Measurements from ENCODE around the gene SELENOO. TPM values are rescaled to one million over a fixed set of nuclear protein-coding genes. Genes with fewer than 3 reads are reported as not detected.

The SELENOO gene
- total RNA-seq, 1 donor from 2014 or later: 28.3 TPM

DNA sequence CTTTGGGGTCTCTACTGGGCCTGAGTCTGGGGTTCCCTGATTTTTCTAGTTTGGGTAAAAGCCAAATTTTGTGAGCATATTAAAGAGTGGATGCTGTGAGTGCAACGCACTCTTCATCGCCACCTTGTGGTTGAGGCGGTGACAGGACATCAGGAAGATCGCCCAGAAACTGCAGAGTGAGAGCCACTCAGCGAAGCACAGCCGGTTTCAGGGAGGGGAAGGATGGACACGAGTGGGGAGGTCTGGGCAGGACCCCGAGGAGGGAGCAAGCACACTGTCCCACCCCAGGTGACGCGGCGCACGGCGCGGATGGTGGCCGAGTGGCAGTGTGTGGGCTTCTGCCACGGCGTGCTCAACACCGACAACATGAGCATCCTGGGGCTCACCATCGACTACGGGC, 9.1 kb downstream of the SELENOO start:
- TF ChIP-seq, protein P1, sequence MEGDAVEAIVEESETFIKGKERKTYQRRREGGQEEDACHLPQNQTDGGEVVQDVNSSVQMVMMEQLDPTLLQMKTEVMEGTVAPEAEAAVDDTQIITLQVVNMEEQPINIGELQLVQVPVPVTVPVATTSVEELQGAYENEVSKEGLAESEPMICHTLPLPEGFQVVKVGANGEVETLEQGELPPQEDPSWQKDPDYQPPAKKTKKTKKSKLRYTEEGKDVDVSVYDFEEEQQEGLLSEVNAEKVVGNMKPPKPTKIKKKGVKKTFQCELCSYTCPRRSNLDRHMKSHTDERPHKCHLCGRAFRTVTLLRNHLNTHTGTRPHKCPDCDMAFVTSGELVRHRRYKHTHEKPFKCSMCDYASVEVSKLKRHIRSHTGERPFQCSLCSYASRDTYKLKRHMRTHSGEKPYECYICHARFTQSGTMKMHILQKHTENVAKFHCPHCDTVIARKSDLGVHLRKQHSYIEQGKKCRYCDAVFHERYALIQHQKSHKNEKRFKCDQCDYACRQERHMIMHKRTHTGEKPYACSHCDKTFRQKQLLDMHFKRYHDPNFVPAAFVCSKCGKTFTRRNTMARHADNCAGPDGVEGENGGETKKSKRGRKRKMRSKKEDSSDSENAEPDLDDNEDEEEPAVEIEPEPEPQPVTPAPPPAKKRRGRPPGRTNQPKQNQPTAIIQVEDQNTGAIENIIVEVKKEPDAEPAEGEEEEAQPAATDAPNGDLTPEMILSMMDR (IDR thresholded peaks at IDR 0.05; ENCODE audit: unreplicated experiment): peak; percentile 83
- H3K4me3 Mint-ChIP-seq: no peak overlapping the region
- H3K4me1 Mint-ChIP-seq: no peaks in the 10 kb centered on the region
- H3K9me3 Mint-ChIP-seq: no peaks in the 10 kb centered on the region
- H3K27me3 Mint-ChIP-seq (ENCODE audit: low read depth): no peaks in the 10 kb centered on the region
- no peak overlapping the region for H3K27ac Mint-ChIP-seq
- H3K36me3 Mint-ChIP-seq: peaks cover 35% of the 10 kb centered on the region
- DNase-seq (ENCODE audit: low spot score in 2 of 2, unreplicated experiment in 2 of 2): peak in 1 of 2 experiments; percentile 64

DNA sequence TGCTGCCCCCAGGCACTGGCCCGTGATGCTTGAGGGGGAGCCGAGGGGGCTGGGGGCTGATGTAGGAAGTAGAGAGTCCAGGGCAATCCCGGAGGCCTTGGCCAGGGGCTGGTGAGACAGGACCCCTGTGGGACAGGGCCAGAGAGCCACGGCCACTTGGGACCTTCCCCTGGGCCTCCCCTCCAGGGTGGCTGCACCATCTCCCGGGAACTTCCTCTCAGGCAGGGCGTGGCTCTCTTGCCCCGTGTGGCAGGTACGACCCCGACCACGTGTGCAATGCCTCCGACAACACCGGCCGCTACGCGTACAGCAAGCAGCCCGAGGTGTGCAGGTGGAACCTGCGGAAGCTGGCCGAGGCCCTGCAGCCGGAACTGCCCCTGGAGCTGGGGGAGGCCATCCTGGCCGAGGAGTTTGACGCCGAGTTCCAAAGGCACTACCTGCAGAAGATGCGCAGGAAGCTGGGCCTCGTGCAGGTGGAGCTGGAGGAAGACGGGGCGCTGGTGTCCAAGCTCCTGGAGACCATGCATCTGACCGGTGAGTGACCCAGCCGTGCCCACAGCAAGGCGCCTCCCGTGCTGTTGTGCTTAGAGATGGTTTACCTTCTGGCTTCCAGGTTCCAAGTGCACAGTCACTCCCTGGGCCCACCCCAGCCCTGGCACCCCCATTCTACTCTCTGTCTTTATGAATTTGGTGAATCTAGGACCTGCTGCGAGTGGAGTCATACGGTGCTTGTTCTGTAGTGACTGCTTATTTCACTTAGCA, 9.7 kb downstream of the SELENOO start:
- H3K9me3 Mint-ChIP-seq: no peaks in the 10 kb centered on the region
- TF ChIP-seq, protein P1 (IDR thresholded peaks at IDR 0.05; ENCODE audit: unreplicated experiment): no peak
- peaks cover 39% of the 10 kb centered on the region for H3K36me3 Mint-ChIP-seq
- no peaks in the 10 kb centered on the region for H3K27me3 Mint-ChIP-seq (ENCODE audit: low read depth)
- no peak overlapping the region for H3K27ac Mint-ChIP-seq
- no peaks in the 10 kb centered on the region for H3K4me1 Mint-ChIP-seq
- no peak overlapping the region for H3K4me3 Mint-ChIP-seq
- DNase-seq (ENCODE audit: low spot score in 2 of 2, unreplicated experiment in 2 of 2): no peak

- no peak for DNase-seq (ENCODE audit: low spot score in 2 of 2, unreplicated experiment in 2 of 2)
- peaks cover 39% of the 10 kb centered on the region for H3K36me3 Mint-ChIP-seq
- TF ChIP-seq, protein P1 (IDR thresholded peaks at IDR 0.05; ENCODE audit: unreplicated experiment): no peak
- H3K4me3 Mint-ChIP-seq: no peak overlapping the region
- H3K27me3 Mint-ChIP-seq (ENCODE audit: low read depth): no peaks in the 10 kb centered on the region
- no peaks in the 10 kb centered on the region for H3K4me1 Mint-ChIP-seq
- no peaks in the 10 kb centered on the region for H3K9me3 Mint-ChIP-seq
- H3K27ac Mint-ChIP-seq: no peak overlapping the region
Observed at GRCh38 chr22:50211147-50211546, 10.3 kb downstream of the SELENOO start.

GRCh38 chr22:50213263-50213662, 12.5 kb downstream of the SELENOO start:
- Mint-ChIP-seq H3K9me3 (no peaks in the 10 kb centered on the region), H3K27ac (no peak overlapping the region), H3K27me3 (ENCODE audit: low read depth) (no peaks in the 10 kb centered on the region), H3K4me3 (no peak overlapping the region), H3K4me1 (no peaks in the 10 kb centered on the region), H3K36me3 (peaks cover 40% of the 10 kb centered on the region)
- TF ChIP-seq, protein P1 (IDR thresholded peaks at IDR 0.05; ENCODE audit: unreplicated experiment): no peak
- DNase-seq (ENCODE audit: low spot score in 2 of 2, unreplicated experiment in 2 of 2): no peak

- DNase-seq (ENCODE audit: low spot score in 2 of 2, unreplicated experiment in 2 of 2): no peak
- Mint-ChIP-seq H3K4me3 (no peak overlapping the region), H3K4me1 (no peaks in the 10 kb centered on the region), H3K36me3 (peaks cover 37% of the 10 kb centered on the region), H3K9me3 (no peaks in the 10 kb centered on the region), H3K27ac (no peak overlapping the region), H3K27me3 (ENCODE audit: low read depth) (no peaks in the 10 kb centered on the region)
- TF ChIP-seq, protein P1 (IDR thresholded peaks at IDR 0.05; ENCODE audit: unreplicated experiment): no peak
Observed at GRCh38 chr22:50215297-50216054, 14.7 kb downstream of the SELENOO start.

Data from mesothelial cell of epicardium (in vitro differentiated cells).